GM18907 (cell line): Measurements from ENCODE around the gene CDK19.
"Not testable (repeated sequence)": the region's sequence is repeated elsewhere in the genome, so short reads cannot be mapped to it uniquely, and the experiment has no call there.

ENCODE experiments used
- ATAC-seq: cut with Tn5 transposase; IDR thresholded peaks from one replicate; pipeline ENCODE4 v1.9.1; 2021; ENCODE audit warnings: mild to moderate bottlenecking, moderate library complexity; ENCODE audit not compliant: unreplicated experiment

CDK19 gene

DNA sequence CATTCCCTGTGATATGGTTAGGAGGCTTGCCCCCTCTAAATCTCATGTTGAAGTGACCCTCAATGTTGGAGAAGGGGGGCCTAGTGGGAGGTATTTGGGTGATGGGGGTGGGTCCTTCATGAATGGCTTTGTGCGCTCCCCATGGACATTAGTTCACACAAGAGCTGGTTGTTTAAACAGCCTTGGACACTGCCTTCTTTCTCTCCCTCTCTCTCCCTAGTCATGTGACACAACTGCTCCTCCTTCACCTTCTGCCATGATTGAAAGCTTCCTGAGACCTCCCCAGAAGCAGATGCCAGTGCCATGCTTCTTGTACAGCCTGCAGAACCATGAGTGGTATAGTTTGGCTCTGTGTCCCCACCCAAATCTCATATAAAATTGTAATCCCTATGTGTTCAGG is 221.6 kb downstream of the CDK19 start:
- ATAC-seq: no peak

DNA sequence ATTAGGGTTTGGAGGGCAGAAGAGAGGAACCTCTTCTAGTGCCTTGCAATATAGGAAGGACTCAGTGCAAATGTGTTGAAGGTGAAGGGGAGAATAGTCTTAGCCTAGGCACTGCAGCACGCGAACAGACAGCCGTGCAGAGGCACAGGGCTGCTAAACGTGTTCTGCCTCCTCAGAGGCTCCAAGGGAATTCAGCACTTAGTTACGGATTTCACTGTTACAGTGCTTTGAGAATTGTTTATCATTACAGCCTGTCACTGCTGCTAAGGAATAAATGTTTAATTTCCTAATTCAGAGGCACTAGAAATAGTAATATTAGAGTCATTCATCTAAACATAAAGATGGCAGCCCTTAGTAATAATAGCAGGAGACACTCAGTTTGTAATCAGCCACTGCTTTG is 222.5 kb downstream of the CDK19 start:
- ATAC-seq: no peak

DNA sequence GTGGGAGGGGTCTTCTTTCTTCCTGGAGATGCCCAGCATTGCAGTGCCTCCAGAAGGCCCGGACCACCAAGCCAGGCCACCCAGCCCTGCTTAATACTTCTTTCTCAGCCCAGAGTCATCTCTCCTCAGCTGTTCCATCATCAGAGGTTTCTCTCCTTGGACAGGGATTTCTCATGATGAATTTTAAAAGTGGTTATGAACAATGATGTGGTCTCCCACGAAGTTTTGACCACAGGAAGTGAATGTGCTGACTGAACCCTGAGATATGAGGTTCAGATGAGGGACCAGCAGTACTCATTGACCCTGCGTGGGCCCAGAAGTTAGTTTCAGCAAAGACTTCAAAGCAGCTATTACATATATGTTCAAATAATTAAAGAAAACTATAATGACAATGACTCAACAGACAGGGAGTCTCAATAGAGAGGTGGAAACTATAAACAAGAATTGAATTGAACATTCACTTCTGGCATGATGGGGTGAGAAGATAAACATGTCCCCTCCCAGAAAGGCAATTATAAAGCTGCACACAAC is 224.4 kb downstream of the CDK19 start:
- no peak for ATAC-seq

DNA sequence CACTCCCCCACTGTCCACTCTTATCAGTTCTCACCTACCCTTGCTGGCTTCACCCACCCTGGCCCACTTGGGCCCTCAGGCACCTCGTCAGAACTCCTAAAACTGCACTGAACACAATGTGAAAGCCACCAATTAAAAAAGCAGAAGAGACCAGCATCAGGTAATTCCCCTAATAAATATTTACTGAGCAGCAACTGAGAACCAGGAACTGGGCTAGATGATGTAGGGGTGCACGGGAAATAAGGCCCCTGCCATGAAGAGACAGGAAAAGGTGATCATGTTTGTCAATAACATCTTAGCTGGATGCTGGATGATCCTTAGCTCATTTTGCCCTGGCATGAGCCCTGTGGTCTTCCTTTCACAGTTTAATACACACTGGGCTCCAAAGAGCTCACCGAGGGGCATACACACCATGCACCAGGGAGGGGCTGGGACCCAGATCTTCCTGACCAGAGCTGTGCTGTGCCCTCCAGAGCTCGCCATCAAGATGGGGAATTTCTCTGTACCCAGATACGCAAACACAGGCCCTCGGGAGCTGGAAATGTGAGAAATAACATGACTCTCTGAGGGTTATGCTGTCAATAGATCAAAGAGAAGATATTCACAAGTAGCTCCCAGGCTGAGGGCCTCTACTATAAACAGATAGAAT is 225.3 kb downstream of the CDK19 start:
- peak; percentile 96 for ATAC-seq

DNA sequence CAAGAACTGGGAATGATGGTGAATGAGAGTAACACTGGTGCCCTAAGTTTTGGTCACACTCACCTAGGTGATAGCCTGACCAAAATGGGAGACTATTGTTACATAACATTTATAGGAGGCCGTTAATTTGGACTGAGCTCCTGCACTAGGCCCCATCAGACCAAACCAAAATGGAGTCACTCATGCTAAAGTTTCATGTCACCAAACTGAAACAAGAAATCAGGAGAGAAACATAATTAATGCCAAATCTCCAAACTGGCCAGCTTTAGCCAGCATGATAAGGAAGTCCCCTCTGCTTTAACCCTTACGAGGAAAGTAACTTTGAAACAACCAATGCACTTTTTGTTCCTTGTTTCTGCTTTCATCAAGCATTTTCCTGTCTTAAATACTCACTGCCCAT is 227.9 kb downstream of the CDK19 start:
- no peak for ATAC-seq

DNA sequence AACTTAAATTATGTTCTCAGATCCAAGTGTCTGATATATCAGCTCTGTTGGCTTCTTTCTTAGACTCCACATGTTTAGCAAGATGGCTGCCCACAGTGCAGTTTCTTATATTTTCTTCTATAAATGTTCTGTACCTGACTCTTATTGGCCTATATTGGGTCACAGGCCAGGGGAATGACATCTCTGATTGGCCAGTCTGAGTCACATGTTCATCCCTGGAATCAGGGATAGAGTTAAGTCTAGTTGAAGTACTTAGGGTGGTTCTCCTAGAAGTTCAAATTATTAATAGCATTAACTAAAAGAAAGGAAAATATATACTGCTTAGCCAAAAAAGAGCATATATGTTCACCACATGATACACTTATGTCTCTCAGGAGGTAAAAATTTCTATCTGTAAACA is 233.6 kb downstream of the CDK19 start:
- no peak for ATAC-seq

DNA sequence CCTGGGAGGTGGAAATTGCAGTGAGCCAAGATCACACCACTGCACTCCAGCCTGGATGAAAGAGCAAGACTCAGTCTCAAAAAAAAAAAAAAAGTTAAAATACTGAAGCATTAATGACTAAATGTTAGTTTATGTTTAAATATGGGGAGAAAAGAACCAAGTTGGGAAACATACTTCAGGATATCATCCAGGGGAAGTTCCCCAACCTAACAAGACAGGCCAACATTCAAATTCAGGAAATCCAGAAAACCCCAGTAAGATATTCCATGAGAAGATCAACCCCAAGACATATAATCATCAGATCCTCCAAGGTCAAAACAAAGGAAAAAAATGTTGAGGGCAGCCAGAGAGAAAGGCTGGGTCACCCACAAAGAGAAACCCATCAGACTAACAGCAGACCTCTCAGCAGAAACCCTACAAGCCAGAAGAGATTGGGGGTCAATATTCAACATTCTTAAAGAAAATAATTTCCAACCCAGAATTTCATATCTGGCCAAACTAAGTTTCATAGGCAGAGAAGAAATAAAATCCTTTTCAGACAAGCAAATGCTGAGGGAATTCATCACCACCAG is 237.6 kb downstream of the CDK19 start:
- ATAC-seq: not testable (repeated sequence)

DNA sequence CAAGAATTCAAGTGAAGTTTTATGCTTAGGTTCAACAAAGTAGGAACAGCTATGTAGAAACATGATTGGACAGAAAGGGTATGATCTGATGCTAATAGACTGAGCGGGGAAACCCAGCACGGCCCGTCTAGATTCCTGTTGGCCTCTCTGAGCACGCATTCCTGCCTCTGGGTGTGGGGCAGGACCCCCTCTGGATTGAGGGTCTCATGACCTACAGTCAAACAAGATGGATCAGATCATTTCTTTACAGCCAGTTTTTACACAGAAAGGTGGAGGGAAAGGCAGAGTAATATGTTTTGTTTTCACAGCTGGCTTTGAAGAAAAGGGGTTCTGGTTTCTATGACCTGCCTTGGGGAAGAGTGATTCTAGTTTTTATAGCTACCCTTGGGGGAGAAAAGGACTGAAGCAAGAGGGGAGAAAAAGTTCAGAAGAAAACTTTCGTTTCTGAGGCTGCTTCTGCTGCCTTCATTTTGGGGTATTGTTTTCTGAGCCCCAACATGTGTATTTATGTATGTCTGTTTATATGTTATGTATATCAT is 239.3 kb downstream of the CDK19 start:
- no peak for ATAC-seq

DNA sequence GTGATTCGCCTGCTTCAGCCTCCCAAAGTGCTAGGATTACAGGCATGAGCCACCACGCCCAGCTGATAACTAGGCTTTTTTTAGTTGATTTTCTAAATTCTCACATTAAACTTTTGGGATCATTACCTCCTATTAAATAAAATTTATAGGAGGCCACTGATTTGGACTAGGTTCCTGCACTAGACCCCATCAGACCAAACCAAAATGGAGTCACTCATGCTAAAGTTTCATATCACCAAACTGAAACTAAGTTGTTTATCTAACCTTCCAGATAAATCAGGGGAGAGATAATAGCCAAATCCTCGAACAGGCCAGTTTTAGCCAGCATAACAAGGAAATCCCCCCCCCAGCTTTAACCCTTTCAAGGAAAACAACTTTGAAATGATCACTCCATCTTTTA is 240.5 kb downstream of the CDK19 start:
- ATAC-seq: no peak

DNA sequence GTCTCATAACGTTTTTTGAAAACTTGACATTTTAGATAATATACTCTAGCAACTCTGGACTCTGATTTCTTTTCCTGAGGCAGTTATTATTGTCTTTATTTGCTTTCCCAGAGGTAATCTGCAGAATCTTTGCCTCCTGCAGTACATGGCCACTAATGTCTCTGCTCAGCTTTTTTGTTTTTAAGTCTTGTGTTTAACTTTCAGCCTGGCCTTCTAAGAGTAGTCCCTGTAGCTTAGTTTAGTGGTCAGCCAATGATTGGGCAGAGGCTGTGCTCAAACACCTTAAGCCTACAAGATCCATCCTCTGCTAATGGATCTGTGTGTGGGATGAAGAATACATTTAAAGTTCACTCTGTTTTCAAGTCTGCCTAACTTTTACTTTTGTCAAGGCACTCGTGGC is 241.7 kb downstream of the CDK19 start:
- no peak for ATAC-seq

DNA sequence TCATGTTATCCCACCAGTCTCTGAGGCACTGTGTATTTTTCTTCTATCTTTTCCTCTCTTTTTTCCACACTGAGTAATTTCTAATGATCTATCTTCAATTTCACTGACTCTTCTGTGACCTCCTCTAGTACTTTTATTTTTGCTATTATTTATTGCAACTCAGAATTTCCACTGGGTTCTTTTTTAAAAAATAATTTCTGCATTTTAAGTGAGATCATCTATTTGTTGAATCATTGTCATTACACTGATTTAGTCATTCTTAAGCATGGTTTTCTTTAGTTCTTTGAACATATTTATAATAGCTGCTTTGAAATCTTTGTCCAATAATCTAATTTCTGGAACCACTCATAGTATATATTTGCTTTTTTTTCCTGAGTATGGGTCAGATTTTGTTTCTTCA is 242.1 kb downstream of the CDK19 start:
- no peak for ATAC-seq

DNA sequence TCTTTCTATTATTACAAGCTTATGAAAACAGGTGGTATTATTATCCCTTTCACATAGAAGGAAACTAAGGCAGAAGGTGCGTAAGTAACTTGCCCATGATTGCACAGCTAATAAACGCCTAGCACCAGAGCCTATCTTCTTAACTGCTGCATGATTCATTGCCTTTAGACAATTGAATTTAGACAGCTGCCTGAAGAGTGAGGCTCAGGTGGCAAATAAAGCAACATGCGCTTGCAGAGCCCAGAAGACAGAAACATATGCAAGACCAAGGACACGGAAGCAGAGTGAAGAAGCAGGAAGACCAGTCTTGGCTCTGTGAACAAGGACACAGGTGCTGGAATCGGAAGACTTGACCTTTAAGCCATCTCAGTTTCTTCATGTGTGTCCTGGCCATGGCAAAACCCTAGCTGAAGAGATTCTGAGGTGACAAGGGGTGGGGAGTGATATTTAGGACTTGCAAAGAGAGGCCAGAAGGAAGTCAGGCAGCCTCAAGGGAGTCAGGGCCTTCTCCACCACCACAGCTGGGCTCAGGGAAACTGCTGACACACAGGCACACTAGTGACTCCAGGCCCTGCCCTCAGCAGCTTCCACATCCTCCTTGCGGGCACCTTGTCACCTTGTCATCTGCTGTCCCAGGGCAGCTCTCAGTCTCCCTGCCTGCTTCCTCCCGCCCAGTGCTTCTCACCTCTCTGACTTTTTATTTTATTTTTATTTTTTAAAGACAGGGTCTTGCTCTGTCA is 247.1 kb downstream of the CDK19 start:
- ATAC-seq: no peak

DNA sequence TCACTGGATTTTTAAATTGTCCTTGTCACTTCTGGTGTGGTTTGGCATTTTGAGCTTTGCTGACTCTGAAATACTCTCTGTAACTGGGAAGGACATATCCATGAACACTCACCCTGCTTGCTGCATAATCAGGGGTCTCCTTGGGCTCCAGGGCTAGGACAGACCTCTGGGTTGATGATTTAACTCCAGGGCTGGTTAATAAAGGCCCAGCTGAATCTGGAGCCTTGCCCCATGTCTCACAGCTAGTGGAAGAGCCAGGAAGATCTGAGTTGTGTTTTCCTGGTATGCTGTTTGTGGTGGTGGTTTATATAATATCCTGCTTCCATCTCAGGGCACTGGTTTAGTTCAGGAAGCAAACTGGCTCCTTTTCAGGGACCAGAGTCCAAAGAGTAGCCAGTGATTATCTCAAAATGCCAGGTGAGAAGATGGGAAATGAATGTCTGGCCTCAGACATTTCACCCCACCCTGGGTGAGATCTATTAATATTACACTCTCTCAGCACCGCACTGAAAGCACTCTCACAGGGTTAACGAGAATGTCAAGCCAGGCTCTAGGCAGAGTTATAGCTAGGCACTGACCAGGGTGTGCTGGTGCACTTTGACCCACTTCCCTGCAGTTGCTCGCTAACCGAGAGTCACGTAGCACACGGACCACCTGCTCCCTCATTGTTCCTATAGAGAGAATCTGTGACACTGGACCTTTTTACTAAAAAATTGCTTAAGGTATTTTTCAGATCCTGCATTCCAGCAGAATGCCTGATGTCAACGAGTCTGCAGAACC is 248.7 kb downstream of the CDK19 start:
- ATAC-seq: no peak

DNA sequence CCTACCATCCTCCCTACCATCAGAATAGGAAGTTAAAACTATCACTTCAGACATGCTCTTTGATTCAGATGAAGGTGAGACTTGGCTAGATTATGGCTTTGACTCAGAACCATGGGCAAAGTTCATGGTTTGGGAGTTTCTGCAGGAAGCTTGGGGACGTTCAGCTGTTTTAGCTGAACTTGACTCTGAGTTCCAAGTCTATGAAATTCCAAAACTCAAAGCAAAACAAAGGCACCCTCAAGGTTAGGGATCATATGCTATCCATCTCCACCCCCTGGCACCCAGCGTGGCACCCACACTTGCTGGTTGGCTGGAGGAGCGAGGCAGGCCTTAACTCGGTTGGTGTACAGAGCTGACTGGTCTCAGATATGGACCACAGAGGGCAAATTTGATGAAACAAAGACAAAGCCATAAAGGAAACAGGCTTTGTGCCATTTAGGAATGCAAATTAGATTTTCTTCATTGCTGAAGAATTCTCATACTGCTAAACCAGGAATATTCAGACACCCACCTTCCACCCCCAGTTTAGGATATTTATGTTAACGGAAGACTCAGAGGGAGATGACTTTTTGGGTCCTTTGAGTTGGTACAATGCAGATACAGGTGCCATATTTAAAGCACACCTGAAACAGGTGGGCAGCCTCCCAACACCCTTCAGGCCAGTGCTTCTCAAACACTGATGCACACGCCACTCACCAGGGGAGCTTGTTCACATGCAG is 250.4 kb downstream of the CDK19 start:
- no peak for ATAC-seq

DNA sequence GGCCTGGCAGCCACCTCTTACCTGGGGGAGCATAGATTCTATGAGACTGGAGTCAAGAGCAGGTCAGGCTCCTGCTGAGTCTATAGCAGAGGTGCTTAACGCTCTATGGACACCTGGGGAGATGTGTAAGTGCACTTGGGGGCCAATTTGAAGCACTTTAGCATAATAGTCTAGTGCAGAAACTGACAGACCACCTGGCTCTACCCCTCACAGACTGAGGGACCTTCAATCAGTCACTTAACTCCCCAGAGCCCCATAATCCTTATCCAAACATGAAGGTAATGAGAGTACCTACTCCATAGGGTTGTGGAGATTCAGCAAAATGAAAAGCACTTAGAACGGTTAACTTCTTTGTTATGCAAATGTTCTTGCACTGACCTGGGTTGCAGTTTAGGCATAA is 251.6 kb downstream of the CDK19 start:
- no peak for ATAC-seq

DNA sequence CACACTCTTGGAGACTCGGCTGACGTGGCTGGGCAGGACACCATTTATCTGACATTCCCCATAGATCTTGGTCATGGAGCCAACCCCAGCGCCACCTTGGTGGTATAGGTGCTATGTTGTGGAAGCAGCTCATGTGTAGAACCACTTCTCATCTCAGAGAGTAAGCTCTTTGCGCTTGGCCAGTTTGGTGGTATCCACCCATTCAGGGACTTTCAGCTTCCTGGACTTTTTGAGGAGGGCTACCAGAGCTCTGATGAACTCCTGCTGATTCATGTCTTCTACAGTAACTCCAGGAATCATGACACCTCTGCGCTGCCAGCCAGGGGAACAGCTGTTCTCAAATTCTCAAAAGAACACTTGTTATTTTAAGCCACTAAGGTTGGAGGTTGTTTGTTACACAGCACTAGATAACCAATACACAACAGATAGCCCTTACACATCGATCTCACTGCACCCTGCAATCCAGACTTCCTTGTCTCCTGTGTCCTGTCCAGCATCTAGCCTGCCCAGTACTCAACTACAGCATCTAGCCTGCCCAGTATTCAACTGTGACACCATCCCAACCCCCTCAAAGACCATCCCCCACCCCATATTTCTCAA is 252.9 kb downstream of the CDK19 start:
- no peak for ATAC-seq

DNA sequence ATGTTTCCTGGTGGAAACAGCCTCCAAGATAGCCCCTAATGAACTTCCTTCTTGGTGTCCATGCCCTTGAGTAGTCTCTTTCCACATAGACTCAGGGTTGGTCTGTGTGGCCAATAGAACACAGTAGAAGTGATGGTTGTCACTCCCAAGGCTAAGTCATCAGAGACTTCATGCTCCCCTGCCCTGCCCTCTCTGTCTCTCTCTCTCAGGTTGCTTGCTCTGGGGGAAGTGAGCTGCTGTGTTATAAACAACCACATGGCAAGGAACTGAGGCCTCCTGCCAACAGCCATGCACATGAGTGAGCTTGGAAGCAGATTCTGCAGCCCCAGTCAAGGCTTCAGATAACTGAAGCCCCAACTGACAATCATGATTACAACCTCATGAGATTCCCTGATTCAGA is 253.6 kb downstream of the CDK19 start:
- no peak for ATAC-seq

DNA sequence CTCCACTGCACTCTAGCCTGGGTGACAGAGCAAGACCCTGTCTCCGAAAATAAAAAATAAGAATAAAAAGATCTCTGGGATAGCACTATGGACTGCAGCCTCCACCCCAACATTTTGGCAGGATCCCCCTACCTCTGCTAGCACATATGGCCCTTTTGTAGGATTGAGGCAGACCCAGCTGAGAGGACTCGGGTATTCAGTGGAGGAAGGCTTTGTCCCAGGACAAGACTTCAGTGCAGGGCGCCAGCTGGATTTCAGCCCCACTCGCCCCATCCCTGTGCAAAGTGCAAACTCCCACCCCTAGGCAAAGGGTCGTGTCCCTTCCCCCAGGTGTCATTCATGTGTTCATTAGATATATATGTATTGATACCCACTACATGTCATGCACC is 254.3 kb downstream of the CDK19 start:
- ATAC-seq: no peak

DNA sequence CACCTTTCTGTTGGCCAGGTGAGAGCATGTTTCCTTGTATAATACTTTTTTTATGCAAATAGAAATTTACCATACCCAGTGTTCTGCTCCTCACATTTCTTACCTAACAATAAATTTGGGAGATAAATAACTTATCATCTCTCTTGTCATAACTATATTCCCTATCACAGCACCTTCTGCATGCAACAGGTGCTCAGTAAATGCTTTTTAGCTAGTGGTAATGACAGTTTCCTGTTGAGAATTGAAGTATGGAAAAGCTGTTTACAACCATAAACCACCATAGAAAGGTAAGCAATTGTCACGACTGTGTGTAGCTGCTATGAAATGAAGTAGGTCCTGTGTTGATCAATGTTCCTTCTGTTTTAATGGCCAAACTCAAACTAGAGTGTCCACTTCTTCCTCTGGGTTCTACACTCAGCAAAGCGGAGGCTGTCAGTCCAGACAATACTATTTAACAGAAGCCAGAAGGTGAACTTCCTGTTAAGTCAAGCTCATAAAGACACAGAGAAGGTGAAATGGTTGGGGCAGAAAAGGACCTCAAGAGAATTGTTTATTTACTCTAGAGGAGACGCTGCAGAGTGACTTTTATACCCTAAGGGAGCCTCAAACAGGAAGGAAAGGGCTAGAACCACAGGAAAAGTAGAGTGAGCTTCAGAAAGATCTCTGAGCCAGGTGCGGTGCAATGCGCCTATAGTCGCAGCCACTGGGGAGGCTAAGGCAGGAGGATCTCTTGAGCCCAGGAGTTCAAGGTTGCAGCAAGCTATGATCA is 254.8 kb downstream of the CDK19 start:
- no peak for ATAC-seq
